ENCODE measurements around the gene SLC39A8. TPM values are rescaled to one million over a fixed set of nuclear protein-coding genes. Genes with fewer than 3 reads are reported as not detected.
A peak's percentile ranks its signal among the peaks of the same experiment; 100 is the strongest.

Gene SLC39A8
- polyA plus RNA-seq, 1 donor from 2014 or later: 0.53 TPM

- no peak overlapping the region for H2AFZ ChIP-seq (ENCODE audit: low read depth, low read length)
- H4K20me1 ChIP-seq (ENCODE audit: insufficient read depth): no peaks in the 10 kb centered on the region
- no peaks in the 10 kb centered on the region for H3K36me3 ChIP-seq (ENCODE audit: insufficient read depth, low read length)
- no peaks in the 10 kb centered on the region for H3F3A ChIP-seq (ENCODE audit: insufficient read depth, low read length, poor library complexity, severe bottlenecking)
- H3K9me2 ChIP-seq (ENCODE audit: insufficient read depth, low read length): no peaks in the 10 kb centered on the region
- no peak for TF ChIP-seq CTCF (IDR thresholded peaks at IDR 0.05; ENCODE audit: poor library complexity, severe bottlenecking)
- TF ChIP-seq MXI1 (conservative IDR thresholded peaks at IDR 0.05; ENCODE audit: poor library complexity, severe bottlenecking): no peak
- TF ChIP-seq RAD21 (conservative IDR thresholded peaks at IDR 0.05): no peak
- no peak for TF ChIP-seq REST (IDR thresholded peaks at IDR 0.05; ENCODE audit: borderline replicate concordance)
- TF ChIP-seq EZH2 (IDR thresholded peaks at IDR 0.05; ENCODE audit: borderline replicate concordance, insufficient read depth, low read length, poor library complexity, severe bottlenecking): no peak
- TF ChIP-seq TAF1 (IDR thresholded peaks at IDR 0.05; ENCODE audit: low read depth): no peak
- peaks cover 25% of the 10 kb centered on the region for H3K27me3 ChIP-seq (ENCODE audit: insufficient read depth, low read depth, low read length)
- no peak overlapping the region for H3K27ac ChIP-seq (ENCODE audit: low read length)
- H3K79me2 ChIP-seq (replicated peaks; ENCODE audit: insufficient read depth, low read length): no peaks in the 10 kb centered on the region
- no peaks in the 10 kb centered on the region for H3K9me3 ChIP-seq (ENCODE audit: low read length)
- no peak overlapping the region for H3K4me3 ChIP-seq (ENCODE audit: low read length)
- H3K4me2 ChIP-seq (ENCODE audit: low read length): no peak overlapping the region
- no peak overlapping the region for H3K9ac ChIP-seq (ENCODE audit: low read length)
Measured at GRCh38 chr4:102348701-102349100, 3.4 kb upstream of the SLC39A8 start.

GRCh38 chr4:102345795-102346100, 466 bp upstream of the SLC39A8 start:
- no peaks in the 10 kb centered on the region for H3K9me3 ChIP-seq (ENCODE audit: low read length)
- no peak overlapping the region for H2AFZ ChIP-seq (ENCODE audit: low read depth, low read length)
- no peaks in the 10 kb centered on the region for H3K79me2 ChIP-seq (replicated peaks; ENCODE audit: insufficient read depth, low read length)
- no peaks in the 10 kb centered on the region for H3K36me3 ChIP-seq (ENCODE audit: insufficient read depth, low read length)
- H3K27me3 ChIP-seq (ENCODE audit: insufficient read depth, low read depth, low read length): peaks cover 38% of the 10 kb centered on the region
- no peak overlapping the region for H3K27ac ChIP-seq (ENCODE audit: low read length)
- H4K20me1 ChIP-seq (ENCODE audit: insufficient read depth): no peaks in the 10 kb centered on the region
- TF ChIP-seq EZH2 (IDR thresholded peaks at IDR 0.05; ENCODE audit: borderline replicate concordance, insufficient read depth, low read length, poor library complexity, severe bottlenecking) (no peak), SMC3 (conservative IDR thresholded peaks at IDR 0.05; ENCODE audit: poor library complexity) (no peak), POLR2AphosphoS5 (IDR thresholded peaks at IDR 0.05) (no peak), TAF1 (IDR thresholded peaks at IDR 0.05; ENCODE audit: low read depth) (no peak), CTCF (IDR thresholded peaks at IDR 0.05; ENCODE audit: poor library complexity, severe bottlenecking) (peak; percentile 0), EP300 (conservative IDR thresholded peaks at IDR 0.05; ENCODE audit: poor library complexity, severe bottlenecking) (no peak), RAD21 (conservative IDR thresholded peaks at IDR 0.05) (no peak), REST (IDR thresholded peaks at IDR 0.05; ENCODE audit: borderline replicate concordance) (no peak)
- H3K9me2 ChIP-seq (ENCODE audit: insufficient read depth, low read length): no peaks in the 10 kb centered on the region
- H3K4me3 ChIP-seq (ENCODE audit: low read length): peak overlapping the region; percentile 77
- no peak overlapping the region for H3K4me2 ChIP-seq (ENCODE audit: low read length)
- no peaks in the 10 kb centered on the region for H3F3A ChIP-seq (ENCODE audit: insufficient read depth, low read length, poor library complexity, severe bottlenecking)
- H3K9ac ChIP-seq (ENCODE audit: low read length): no peak overlapping the region

All from neural cell (in vitro differentiated cells).